ENCODE data around the gene MYO6.
"Not testable (repeated sequence)": the region's sequence is repeated elsewhere in the genome, so short reads cannot be mapped to it uniquely, and the experiment has no call there.

Gene MYO6

DNA sequence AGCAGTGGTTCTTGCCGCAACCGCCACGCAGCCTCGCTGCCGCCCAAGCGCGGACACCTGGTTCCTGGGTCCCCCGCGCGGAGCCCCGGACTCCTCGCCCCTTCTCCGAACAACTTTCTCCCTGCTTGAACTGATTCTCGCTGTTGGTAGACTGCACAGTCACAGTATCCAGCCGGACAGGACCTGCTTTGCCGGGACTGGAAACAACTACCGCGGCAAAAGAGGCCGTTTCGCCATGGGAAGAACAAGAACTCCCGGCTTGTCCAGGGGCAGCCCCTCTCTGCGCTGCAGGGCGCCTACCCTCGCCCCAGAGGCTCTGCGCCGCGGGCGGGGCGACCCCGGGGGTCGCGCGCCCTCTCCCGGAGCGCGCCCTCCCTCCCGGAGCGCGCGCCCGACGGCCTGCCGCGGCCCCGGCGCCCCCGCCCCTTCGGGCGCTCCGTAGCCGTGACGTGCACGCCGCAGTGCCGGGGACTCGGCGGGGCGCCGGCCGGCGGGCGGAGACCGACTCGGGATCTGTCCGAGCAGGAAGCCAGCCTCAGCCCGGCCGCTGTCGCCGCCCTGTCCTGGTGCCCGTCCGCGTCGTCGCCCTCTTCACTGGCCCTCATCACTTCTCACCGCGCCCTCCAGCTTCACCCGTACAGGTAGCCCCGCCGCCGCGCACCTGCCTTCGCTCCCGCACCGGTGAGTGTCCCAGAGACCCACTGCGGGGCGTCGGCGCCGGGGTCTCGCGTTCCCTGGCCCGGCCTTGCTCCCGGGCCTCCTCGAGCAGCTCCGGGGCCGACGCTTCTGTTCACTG lies at the start of gene MYO6:
MYO6 (plus strand) TSS at position 497 of the 796 bp plus-strand sequence. CDS start 68,309 bp downstream, outside the sequence.
- DNase-seq (ENCODE audit: low read depth): peak; percentile 23

DNA sequence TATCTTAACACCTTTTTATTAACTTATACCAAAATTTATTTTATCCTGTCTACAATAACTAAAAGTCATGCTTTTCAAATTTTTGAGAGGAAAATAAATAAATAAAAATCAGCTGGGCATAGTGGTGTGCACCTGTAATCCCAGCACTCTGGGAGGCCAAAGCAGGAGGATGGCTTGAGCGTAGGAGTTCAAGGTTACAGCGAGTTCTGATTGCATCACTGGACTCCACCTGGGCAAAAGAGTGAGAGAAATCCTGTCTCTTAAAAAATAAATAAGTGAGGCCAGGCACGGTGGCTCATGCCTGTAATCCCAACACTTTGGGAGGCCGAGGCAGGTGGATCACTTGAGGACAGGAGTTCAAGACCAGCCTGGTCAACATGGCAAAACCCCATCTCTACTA lies 40.7 kb upstream of the MYO6 start:
- not testable (repeated sequence) for DNase-seq (ENCODE audit: low read depth)

DNA sequence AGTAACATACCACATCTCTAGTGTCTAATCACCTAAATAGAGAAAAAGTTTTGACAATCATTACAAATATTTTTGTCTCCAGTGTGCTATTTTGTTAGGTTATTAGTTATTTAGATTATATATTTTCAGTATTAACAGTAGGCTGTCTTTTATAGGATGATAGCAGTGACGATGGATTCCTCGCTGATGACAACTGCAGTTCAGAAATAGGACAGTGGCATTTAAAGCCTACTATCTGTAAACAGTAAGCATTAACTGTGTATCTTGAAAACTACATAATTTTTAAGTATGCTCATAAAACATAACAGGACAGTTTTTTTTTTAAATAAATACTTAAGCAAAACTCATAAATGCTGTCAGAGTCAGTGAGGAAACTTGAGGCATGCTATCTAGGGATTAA lies 37.9 kb upstream of the MYO6 start:
- DNase-seq (ENCODE audit: low read depth): no peak

DNA sequence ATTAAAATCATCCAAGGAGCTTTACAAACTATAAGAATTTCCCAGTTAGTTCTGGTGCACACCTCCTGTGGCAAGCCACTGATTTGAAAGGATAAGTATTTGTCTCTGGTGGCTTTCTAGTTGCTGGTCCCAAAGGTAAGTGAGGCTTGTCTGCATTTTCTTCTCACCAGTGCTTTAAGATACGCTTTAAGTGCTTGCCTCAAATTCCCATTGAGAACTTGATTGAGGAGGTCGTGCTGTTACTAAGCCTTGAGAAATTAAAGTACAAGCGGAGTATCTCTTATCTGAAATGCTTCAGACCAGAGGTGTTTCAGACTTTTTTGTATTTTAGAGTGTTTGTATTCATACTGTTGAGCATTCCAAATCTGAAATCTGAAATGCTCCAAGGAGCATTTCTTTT lies 29.9 kb upstream of the MYO6 start:
- DNase-seq (ENCODE audit: low read depth): no peak

DNA sequence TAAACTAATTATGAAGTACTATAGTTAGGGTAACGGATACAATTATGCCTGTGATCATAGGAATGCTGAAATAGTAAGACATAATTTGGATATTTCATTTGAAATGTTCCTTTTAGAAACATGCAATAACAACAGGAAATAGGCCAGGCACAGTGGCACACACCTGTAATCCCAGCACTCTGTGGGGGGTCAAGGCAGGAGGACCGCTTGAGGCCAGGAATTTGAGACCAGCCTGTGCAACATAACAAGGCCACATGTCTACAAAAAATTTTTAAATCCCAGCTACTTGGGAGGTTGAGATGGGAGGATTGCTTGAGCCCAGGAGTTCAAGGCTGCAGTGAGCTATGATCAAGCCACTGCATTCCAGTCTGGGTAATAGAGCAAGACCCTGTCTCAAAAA lies 25.7 kb upstream of the MYO6 start:
- no peak for DNase-seq (ENCODE audit: low read depth)

DNA sequence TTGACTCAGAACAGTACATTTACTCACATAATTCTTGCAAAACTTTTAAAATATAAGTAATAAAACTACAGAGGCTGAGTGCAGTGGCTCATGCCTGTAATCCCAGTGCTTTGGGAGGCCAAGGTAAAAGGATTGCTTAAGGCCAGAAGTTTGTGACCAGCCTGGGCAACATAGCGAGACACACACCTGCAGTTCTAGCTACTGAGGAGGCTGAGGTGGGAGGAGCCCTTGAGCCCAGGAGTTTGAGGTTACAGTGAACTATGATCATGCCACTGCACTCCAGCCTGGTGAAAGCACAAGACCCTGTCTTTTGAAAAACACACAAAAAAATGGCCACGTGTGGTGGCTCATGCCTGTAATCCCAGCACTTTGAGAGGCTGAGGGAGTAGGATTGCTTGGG lies 21.8 kb upstream of the MYO6 start:
- no peak for DNase-seq (ENCODE audit: low read depth)

DNA sequence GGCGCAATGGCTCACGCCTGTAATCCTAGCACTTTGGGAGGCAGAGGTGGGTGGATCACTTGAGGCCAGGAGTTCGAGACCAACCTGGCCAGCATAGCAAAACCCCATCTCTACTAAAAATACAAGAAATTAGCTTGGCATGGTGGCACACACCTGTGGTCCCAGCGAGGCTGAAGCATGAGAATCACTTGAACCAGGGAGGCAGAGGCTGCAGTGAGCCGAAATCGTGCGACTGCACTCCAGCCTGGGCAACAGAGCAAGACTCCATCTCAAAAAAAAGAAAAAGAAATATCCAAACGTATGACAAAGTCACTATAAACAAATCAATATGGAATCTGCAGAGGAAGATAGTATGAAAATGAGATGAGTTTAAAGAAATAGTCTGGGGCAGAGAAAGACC lies 18.0 kb upstream of the MYO6 start:
- not testable (repeated sequence) for DNase-seq (ENCODE audit: low read depth)

DNA sequence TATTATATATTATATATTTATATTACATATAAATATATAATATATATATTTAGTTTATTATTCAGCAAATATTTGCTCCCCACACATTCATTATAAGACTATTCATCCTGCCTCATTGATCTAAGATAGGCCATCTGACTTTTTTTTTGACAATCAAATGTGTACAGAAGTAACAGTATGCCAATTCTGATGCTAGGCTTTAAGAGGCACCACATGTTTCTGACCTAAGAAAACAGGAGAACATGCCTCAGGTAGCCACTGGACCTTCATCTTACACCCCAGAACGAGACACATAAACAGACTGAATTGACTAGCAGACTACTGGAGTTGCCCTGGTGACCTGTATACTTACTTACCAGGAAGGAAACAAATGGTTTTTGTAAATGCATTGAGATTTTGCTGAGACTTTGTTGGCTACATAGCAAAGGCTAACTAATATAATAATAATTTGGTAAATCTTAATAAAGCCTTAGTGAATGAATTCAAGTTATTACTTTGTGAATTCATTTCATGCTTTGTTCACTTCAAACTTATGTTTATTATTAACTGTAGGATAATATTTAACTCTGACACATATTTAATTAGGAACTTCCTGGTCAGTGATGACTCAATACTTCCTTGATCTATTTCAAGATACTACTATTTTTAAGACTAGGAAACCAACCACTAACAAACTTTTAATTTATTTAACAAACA lies 13.4 kb upstream of the MYO6 start:
- no peak for DNase-seq (ENCODE audit: low read depth)

DNA sequence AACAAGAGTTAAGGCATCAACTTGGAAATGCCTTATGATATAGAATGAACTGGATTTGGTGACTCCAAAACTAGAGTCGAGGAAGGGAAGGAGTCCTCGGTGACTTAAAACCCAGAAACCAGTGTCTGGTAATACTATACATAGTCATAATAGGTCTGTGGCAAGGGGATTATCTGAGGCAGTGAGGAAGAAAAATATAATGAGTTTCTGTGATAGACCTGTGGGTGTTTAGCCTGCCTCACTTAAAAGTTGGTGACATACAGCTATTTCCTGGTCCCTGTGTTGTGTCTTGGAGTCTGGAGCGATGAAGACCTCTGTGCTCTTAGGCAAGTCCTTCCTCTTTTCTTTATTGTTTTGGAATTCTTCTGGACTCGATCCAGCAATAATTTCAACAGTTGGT lies 5.1 kb upstream of the MYO6 start:
- DNase-seq (ENCODE audit: low read depth): no peak

DNA sequence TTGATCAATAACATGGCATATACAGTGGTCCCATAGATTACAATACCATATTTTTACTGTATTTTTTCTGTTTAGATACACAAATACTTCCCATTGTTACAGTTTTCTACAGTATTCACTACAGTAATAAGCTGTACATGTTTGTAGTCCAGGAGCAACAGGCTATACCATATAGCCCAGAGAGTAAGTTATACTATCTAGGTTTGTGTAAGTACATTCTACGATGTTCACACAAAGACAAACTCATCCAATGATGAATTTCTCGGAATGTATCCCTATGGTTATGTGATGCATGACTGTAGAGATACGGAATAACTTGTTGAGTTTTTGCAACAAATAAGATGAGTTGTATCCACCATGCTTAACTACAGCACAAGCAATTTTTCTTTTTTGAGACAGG lies 3.6 kb upstream of the MYO6 start:
- no peak for DNase-seq (ENCODE audit: low read depth)

DNA sequence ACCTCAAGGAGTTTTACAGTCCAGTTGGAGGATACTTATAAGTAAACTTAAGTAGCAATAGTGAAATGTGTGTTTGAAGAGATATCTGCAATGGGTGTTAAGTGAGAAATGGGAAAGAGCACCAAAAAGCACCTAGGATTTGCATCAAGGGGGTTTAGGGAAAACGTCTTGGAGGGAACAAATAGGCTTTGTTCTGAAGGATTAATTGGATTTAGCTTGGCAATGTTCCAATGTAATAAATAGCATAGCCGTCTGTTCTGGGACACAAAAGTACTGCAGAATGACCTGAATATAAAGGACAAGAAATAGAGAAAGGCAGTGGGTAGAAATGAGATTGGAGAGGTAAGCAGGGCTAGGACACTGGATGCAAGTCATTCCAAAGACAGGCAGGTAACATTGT lies 2.8 kb upstream of the MYO6 start:
- DNase-seq (ENCODE audit: low read depth): no peak

DNA sequence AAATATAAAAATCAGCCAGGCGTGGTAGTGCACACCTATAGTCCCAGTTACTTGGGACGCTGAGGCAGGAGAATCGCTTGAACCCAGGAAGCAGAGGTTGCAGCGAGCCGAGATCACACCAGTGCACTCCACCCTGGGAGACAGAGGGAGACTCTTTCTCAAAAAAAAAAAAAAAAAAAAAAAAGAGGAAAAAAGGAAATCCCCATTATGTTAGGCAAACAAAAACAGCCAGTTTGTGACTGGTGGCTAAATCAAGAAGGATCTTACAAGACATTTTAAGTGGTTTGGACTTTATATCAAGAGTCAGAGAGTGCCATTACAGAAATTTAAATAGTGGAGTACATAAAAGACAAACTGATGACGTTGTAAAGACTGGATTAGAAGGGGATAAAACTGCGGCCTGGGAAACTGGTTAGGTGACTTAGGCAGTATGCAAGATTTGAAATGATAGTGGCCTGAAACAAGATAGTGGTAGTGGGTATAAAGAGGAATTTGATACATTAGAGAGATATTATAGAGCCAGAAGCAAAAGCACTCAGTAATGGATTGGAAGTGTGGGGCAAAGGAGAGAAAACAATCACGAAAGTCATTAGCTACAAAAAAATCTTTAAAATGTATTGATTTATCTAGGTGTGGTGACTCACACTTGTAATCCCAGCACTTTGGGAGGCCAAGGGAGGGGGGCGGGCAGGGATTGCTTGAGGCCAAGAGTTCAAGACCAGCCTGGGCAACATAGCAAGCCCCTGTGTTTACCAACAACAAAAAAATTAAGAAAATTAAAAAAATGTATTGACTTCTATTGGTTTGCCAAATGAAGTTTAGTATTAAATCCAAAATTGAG lies 1.7 kb upstream of the MYO6 start:
- DNase-seq (ENCODE audit: low read depth): no peak

DNA sequence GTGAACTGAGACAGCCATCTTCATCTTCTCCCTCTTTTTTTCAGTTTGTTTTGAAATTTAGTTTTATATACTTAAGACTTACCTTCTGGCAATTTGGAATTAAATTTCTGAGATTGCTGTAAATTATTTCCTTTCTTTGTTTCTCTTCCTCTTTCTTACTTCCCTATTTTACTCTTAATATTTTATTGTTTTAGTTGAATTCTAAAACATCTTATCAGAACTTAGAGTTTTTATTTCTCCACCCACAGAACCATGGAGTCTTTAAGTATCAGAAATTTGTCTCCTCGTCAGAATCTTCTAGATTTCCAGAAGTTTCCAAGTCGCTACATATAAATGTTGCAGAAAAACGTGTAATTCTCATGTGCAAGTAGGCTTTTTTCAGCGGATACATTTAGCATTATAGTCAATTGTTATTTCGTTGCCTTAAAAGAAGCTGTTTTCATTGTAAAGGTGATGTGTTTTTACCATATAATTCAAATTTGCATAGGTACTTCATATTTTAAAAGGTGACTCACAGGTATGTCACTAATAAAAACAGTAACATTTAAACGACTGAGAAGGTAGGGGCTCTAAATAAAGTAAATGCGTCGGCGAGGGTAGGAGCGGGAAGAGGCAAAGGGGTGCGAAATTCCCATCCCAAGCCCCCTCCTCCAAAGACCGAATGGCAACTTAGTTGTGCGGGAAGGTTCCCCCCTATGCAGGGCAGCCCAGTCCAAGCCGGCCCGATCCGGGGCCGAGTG lies 866 bp upstream of the MYO6 start:
- peak; percentile 3 for DNase-seq (ENCODE audit: low read depth)

DNA sequence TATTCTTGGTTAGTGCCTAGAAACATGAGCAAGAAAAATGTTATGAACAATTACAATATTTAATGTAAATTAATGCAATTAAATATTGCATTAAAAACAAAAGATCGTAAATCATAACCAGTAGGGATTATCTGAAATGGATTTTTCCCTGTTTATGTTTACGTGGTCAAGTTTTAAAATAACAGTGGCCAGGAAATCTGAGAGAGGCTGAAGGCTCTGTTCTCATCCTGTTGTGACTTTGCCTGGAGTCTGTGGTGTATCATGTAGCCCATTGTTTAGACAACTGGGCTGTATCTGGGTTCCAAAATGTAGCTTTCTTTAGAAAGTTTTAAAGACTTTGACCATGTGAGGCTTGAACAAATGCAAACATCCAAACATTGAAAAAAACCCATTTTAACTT lies 2.4 kb downstream of the MYO6 start:
- no peak for DNase-seq (ENCODE audit: low read depth)

DNA sequence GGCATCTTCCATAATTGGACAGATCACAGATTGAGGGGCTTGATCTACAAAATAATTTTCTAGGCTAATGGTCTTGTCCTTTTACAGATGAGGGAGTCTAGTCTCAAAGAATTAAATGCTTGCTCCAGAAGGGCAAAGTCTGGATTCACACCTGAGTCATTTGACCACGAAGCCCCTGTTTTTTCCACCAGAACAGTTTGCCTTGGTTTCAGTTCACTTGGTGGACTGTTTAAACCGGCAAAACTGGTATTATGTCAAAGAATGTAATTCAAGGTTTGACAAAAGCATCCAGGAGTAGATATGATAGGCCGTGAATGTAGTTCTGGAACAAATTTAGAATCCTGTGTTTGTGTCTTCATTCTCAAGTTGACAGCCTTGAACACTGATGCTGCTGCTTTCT lies 3.3 kb downstream of the MYO6 start:
- no peak for DNase-seq (ENCODE audit: low read depth)

DNA sequence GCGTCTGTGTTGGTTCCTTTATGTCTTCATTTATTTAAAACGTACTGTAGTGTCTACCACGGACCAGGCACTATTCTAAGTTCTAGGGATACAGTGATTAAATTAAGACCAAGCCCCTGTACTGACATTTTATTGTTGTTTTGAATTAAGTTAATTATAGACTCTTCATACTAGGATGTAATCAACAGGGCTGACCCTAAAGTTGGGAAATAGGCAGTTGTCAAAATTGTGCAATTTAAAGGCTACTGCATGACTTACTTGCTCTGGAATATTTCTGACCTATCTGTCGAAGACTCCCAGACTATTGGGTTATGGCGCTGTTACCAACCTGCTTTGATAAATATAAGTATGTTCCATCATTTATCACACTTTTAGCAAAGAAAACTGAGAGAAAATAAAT lies 6.7 kb downstream of the MYO6 start:
- no peak for DNase-seq (ENCODE audit: low read depth)

DNA sequence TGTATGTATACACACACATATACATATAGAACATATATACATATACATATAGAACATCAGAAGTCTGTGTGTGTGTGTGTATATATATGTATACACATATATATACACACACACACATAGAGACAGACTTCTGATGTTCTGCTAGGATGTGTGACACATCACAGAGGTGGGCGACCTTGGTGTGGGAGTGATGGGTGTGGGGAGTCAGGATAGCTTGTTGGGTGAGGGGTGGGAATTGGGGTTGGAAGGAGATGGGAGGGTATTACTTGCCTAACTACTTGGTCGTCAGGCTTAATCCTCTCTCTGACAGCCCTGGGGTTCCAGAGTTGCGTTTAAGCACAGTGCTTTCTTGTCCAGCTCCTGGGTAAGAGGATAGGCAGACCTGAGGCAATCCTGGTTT lies 8.3 kb downstream of the MYO6 start:
- DNase-seq (ENCODE audit: low read depth): no peak

DNA sequence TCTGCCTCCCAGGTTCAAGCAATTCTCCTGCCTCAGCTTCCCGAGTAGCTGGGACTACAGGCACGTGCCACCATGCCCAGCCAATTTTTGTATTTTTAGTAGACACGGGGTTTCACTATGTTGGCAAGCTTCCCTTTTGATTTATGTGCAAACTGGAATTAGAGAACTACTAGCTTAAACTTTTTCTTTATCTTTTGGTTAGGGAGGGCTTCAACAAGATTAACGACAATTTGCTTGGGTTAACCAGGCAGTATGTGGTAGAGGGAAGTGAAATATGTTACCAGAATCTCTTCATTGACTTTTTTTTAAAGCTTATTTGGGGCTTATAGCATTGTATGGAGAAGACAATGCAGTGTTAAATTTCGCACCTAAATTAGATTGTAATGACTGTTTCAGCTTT lies 9.0 kb downstream of the MYO6 start:
- DNase-seq (ENCODE audit: low read depth): no peak

DNA sequence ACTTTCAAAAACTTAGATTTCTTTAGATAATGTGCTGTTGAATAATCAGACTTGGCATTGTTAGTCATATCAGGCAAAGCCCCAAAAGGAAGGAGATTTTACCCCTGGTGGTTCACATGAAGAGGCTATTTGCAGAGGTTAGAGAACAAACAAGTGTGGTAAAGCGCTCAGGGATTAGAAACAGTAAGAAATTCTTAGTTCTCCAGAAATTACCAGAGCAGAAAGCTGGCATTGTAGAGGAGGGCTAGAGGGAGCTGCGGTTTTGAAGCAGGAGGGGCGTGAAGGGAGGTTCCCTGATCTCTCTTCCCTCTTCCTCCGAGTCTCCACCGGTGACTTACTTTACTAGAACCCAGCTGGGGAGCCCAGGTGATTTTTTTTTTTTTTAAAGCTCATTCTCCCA lies 10.2 kb downstream of the MYO6 start:
- no peak for DNase-seq (ENCODE audit: low read depth)

DNA sequence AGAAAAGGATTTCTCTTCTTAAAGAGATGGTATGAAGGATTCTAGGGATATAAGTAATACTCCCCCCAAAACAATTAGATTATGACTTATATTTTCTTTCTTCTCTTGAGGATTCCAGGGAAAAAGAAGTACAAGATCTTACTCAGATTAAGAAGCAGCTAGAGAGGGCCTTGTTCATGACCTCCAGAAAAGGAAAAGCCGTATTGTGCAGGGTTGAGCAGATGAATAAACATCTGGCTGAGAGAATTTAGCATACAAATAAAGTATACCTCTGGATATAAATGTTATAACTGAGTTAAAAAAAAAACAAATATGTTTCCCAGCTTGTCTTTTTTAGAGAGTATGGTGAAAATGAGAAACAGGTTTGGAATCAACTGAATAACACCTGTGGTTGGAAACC lies 11.3 kb downstream of the MYO6 start:
- DNase-seq (ENCODE audit: low read depth): no peak

DNA sequence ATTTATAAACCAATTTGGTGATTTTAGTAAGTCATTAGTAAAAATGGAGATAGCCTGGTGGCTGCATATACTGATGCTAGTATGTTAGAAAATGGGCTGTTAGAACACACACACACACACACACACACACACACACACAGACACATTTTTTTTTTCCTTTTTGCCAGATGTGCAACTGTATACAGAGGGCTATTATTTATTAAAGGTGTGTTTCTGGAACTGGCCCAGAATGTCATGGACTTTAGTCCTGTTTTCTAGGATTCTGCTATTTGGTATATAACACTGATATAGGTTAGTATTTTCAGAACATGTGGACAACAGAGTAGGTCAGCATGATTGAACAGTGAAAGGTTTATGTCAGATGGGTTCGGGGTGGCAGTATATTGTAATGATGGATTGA lies 12.4 kb downstream of the MYO6 start:
- no peak for DNase-seq (ENCODE audit: low read depth)

DNA sequence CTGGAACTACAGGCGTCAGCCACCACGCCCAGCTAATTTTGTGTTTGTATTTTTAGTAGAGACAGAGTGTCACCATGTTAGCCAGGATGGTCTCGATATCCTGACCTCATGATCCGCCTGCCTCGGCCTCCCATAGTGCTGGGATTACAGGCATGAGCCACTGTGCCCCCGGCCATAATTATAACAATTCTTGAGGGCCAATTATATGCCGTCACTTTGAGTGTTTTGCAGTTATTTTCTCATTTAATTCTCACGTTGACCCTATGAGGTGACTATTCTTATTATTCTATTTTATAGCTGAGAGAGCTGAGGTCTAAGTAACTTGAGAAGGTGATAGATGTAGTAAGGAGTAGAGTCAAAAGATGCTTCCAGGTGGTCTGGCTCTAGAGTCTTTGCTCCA lies 13.0 kb downstream of the MYO6 start:
- no peak for DNase-seq (ENCODE audit: low read depth)
